GM19372 (cell line): ENCODE data around the gene ZSWIM8.
"Not testable (repeated sequence)": the region's sequence is repeated elsewhere in the genome, so short reads cannot be mapped to it uniquely, and the experiment has no call there.

Source experiments
- ATAC-seq: cut with Tn5 transposase; IDR thresholded peaks from one replicate; pipeline ENCODE4 v1.9.1; 2021; ENCODE audit warnings: mild to moderate bottlenecking, low read depth, moderate library complexity; ENCODE audit not compliant: unreplicated experiment

The ZSWIM8 gene

DNA sequence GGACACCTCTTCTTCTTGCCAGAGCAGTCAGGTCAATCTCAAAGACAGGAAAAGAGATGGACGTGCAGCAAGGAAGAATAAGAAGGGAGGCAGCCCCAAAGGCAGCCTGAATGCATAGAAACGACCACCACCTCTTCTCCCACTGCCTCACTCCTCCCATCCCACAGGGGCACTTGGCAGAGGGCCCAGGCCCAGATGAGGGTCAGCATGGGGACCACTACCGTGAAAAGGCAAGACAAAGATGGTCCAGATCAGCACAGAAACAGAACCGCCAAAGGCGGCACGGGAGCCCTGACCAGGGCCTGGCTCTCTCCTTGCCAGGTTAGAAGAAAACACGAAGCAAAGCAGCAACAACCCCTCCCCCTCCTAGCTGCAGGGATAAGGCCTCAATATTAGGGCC is 27.9 kb downstream of the ZSWIM8 start:
- no peak for ATAC-seq

GRCh38 chr10:73814276-73814895 is 29.0 kb downstream of the ZSWIM8 start:
- ATAC-seq, result no peak

DNA sequence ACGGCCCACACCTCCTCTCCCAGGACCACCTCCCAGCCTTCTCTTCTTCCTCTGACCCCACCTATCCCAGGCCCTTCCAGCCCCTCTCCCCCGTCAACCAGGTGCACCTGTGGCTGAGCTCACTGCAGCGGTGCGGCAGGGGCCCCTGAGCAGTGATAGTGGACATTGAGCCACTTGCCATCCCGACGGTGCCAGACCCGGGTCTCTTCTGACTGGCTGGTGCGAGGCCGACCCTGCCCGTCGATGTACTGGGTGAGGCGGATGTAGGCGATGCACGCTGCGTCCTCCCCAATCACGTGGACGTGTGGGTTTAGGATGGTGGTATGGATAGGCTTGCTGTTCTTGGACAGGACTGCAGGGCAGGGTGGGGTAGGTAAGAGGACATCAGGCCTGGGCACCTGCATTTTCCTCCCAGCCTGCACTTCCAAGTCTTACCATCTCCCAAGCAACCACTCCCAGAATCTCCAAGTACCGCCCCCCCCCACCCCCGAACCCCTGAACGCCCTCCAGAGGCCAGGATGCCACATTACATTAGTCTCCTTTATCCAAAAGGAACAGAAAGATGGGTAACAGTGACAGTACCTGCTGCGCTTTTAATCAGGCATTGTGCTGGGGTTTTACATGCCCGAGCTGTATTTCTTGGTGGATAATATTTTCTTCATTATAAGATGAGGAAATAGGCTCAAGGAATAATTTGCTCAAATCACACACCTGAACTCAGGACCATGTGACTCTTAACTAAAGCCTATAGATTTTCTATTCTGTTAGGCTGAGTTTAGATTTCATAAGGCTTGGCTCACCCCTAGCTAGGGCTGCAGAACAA is 29.7 kb downstream of the ZSWIM8 start:
- ATAC-seq, result no peak

DNA sequence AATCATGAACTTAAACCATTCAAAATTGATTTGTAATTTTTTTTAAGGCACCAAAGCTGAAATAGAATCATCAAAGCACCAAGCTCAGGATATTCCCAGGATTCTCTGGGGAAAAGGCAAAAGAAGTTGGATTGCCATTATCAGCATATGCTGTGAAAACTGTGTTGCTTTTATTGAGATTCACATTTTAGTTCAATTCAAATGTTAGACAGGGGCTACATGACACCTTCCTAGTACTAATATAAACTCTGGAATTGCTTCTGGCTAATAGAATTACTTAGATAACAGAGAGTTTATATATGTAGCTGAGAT is 30.3 kb downstream of the ZSWIM8 start:
- ATAC-seq, result no peak

GRCh38 chr10:73816917-73817729 is 31.7 kb downstream of the ZSWIM8 start:
- ATAC-seq, result no peak

- ATAC-seq, result no peak
Measured at GRCh38 chr10:73817826-73818225, 32.4 kb downstream of the ZSWIM8 start.

DNA sequence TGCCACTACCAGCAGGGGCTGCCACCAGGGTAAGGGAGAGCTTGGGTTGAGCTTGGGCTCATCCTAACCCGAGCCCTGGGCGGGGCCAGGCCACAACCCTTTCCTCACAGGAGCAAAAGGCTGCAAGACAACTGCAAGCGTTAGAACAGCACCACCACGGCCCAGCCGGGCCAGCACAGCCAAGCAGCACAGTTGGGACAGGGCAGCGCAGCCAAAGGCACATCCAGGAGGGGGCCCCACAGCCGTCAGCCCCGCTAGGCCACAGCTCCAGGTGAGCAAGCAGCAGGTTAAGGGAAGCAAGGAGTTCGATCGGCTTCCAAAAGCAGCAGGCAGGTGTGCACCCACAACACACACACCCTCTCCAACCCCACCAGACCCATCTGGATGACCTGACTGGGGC is 33.0 kb downstream of the ZSWIM8 start:
- ATAC-seq, result no peak

GRCh38 chr10:73819081-73819480 is 33.7 kb downstream of the ZSWIM8 start:
- ATAC-seq, result no peak

- no peak for ATAC-seq
Measured at GRCh38 chr10:73819513-73820093, 34.2 kb downstream of the ZSWIM8 start.

DNA sequence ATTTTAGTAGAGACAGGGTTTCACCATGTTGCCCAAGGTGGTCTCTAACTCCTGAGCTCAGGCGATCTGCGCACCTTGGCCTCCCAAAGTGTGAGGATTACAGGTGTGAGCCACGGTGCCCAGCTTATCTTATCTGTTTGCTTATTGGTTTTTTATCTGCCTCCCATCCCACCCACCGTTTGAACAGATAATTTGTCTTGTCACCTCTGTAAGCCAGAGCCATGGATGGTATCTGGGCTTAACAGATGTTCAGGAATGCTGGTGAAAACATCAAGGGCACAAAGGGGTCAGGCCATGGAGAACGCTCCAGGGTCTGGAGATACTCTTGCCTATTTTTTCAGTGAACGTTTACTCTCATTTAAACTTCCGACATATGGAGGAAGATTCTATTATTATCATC is 38.0 kb downstream of the ZSWIM8 start:
- ATAC-seq, result no peak

DNA sequence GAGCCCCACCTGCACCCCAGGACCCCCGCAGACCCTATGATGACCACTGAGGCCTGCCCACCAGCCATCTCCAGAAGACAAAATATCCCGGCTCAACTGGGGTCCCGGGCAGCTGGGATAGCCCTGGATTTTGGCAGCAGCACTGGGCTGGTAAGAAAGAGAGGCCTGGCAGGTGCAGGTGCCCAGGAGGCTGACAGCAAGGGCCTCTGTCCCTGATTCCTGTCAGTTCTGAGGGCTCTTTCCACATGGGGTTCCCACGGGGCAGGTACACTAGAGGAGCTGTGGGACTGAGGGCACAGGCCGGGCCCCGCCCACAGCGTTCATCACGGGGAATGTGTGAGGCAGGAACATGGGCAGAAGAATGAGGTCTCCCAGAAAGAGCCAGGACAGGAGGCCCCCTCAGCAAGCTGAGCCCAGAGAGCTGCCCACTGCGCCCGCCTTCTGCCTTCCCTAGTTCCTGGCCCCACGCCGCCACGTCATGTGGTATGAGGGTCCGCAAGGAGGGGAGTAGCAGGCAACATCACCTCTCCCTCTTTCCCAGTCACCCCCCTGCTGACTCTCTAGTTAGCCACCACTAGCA is 38.8 kb downstream of the ZSWIM8 start:
- ATAC-seq, result no peak

GRCh38 chr10:73827346-73828089 is 42.1 kb downstream of the ZSWIM8 start:
- ATAC-seq, result no peak

DNA sequence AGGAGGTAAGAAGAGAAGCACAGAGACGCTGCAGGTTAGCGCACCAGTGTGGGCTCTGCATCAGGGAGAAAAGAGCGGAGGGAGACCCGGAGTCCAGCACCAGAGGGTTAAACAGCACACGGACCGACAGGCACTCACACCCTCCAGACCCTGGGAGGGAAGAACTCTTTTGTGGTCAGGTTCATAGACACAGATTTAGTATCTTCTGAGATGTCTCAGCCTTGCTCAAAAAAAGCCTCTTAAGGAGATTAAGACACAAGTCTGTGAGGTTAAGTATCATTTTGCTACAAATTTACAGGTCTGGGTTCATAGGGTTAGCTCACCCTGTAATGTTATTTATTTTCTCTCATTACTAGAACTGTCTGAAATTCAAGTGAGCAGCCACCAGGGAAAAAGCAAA is 42.8 kb downstream of the ZSWIM8 start:
- ATAC-seq, result no peak

GRCh38 chr10:73829090-73829489 is 43.7 kb downstream of the ZSWIM8 start:
- ATAC-seq, result not testable (repeated sequence)

DNA sequence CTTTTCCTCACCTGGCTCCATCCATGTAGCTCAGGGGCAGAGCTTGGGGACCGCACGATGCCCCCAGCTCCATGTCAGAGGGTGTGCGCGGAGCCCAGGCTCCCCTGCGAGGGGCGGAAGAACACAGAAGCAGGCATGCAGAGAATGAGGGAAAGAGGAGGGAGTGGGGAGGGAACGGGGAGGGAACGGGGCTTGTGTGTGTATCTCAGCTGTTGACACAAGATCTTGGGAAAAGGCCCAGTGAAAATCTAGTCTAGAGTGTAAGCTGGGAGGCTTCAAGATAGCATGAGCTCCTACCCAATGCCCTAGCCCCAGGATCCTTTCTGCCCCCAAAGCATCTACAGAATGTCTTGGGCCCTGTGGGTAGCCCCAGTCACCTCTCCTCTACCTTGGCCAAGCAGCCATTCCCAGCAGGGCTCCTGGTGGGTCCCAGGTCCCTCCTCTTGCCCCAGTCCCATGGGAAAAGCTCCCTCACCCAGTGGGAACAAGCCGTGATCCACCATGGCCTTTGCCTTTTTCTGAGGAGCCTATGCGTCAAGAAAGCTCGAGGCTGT is 51.1 kb downstream of the ZSWIM8 start:
- ATAC-seq, result no peak

DNA sequence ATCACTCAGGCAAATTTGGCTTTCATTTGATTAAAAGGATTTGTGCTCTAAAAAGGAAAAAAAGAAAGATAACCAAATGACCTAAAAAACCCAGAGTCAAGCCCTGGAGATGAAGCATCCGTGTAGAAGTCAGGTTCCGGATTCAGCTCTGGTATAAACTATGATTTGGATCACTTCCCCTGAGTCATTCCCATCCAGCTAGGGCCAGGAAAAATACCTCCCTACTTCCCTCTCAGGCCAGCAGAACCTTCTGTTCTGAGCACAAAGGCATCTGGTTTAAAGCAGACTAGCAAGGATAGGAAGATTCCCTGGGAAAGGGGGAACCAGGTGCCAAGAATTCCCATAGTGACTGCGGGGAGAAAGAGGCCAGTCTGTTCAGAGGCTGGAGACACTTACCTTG is 51.7 kb downstream of the ZSWIM8 start:
- no peak for ATAC-seq

DNA sequence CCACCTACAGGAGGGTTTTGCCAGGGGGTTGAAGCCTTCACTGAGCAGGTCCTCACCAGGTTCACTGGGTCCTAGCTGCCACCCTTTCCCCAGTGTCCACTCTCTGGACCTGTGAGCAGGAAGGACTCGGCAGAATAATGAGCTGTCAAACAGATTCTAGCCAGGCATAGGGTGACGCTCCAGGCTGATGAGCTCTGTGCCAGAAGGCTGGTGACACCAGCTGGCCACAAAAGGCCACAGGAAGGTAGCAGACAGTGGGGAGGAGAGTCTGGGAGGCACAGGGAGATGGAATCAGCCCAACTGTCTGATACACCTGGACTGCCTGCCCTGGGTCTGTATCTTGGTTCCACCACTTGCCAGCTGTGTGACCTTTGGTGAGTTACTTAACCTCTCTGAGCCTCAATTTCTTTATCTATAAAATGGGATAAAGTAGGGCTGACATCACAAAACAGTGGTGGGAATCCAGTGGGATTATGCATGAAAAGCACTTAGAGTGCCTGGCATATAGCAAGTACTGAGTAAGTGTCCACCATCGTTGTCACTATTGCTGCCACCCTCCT is 52.7 kb downstream of the ZSWIM8 start:
- no peak for ATAC-seq

- no peak for ATAC-seq
Measured at GRCh38 chr10:73838827-73839226, 53.4 kb downstream of the ZSWIM8 start.

- ATAC-seq, result no peak
Measured at GRCh38 chr10:73839276-73839966, 54.0 kb downstream of the ZSWIM8 start.
